GM12878 (cell line): ENCODE results near the gene ZNF511. TPM values are rescaled to one million over a fixed set of nuclear protein-coding genes. Genes with fewer than 3 reads are reported as not detected.

Experiments used
- ATAC-seq: fragments of 200-7000 bp; cut with Tn5 transposase; 3 replicates; pipeline ENCODE4 v1.9.1; 2020; ENCODE audit warnings: mild to moderate bottlenecking, moderate library complexity
- BruUV-seq: library from RNA; stranded (reverse); fragments of 400-500 nt; replicated peaks from 2 replicates; lab custom pipeline; 2021; lab: Mats Ljungman, UMichigan
- CTCF ChIA-PET: fragments of 300-600 bp; sonication (Branson Sonifier 250); formaldehyde crosslinking; extraction: SDS; loops from one replicate; lab custom pipeline; 2021; ENCODE audit warnings: inconsistent platforms; lab: Yijun Ruan, JAX
- POLR2A ChIA-PET: fragments of 350-600 bp; formaldehyde crosslinking; extraction: SDS; loops from one replicate; lab custom pipeline; 2021; ENCODE audit warnings: inconsistent platforms; lab: Charles Lee
- RAD21 ChIA-PET: fragments of 300-600 bp; sonication (Branson Sonifier 250); formaldehyde crosslinking; loops from one replicate; lab custom pipeline; 2023; ENCODE audit warnings: antibody characterized with exemption; ENCODE audit not compliant: unreplicated experiment; lab: Charles Lee
- SMC1A ChIA-PET: fragments of 300-600 bp; sonication (Branson Sonifier 250); formaldehyde crosslinking; loops from one replicate; lab custom pipeline; 2023; ENCODE audit not compliant: unreplicated experiment, uncharacterized antibody; lab: Charles Lee
- DNase-seq: peaks from one replicate; pipeline ENCODE4 v3.0.0-alpha.2; 2011; ENCODE audit warnings: low read depth, low spot score
- FAIRE-seq: peaks from 3 replicates; lab custom pipeline; 2011; peaks lifted over from hg19 to GRCh38; lab: Jason Lieb, UNC
- H2AFZ ChIP-seq: 2 replicates; pipeline ENCODE4 v1.6.0; 2011; ENCODE audit warnings: low read depth, low read length, control low read depth; ENCODE audit not compliant: control insufficient read depth
- H3K27ac ChIP-seq: 2 replicates; pipeline ENCODE4 v1.5.1; 2011; ENCODE audit warnings: control low read depth; ENCODE audit not compliant: control insufficient read depth, insufficient read depth
- H3K27me3 ChIP-seq, 2 experiments: replicated peaks in 1 of 2; 2 replicates each; pipeline versions ENCODE4 v1.6.0 to v1.6.1; 2011; ENCODE audit warnings: low read length in 1 of 2; ENCODE audit not compliant: control insufficient read depth in 2 of 2, insufficient read depth in 2 of 2
- H3K36me3 ChIP-seq, 2 experiments: 2 replicates each; pipeline ENCODE4 v1.5.1; 2011; ENCODE audit warnings: low read length in 1 of 2; ENCODE audit not compliant: control insufficient read depth in 2 of 2, insufficient read depth in 2 of 2
- H3K4me1 ChIP-seq: 2 replicates; pipeline ENCODE4 v1.6.1; 2011; ENCODE audit warnings: mild to moderate bottlenecking, low read length, moderate library complexity, mixed read lengths; ENCODE audit not compliant: control insufficient read depth, insufficient read depth
- H3K4me2 ChIP-seq: 2 replicates; pipeline ENCODE4 v1.6.0; 2011; ENCODE audit warnings: control low read depth; ENCODE audit not compliant: control insufficient read depth, insufficient read depth
- H3K4me3 ChIP-seq: fragments of 200-600 bp; sonication (generic); 2 replicates; pipeline ENCODE4 v1.5.1; 2016
- H3K79me2 ChIP-seq: 2 replicates; pipeline ENCODE4 v1.6.0; 2011; ENCODE audit warnings: low read length; ENCODE audit not compliant: control insufficient read depth, insufficient read depth
- H3K9ac ChIP-seq: 2 replicates; pipeline ENCODE4 v1.8.0; 2011; ENCODE audit warnings: low read length, control low read depth, mixed read lengths; ENCODE audit not compliant: control insufficient read depth, insufficient read depth
- H3K9me3 ChIP-seq: replicated peaks from 3 replicates; pipeline ENCODE4 v1.5.1; 2011; ENCODE audit warnings: mild to moderate bottlenecking, low read length; ENCODE audit not compliant: control insufficient read depth, insufficient read depth
- H4K20me1 ChIP-seq: 2 replicates; pipeline ENCODE4 v1.6.0; 2011; ENCODE audit not compliant: control insufficient read depth, insufficient read depth
- CEBPB ChIP-seq, 2 experiments: fragments of 150-350 bp in 1 of 2; IDR thresholded peaks; 2 replicates each; pipeline ENCODE4 v1.6.1; 2012 to 2014; ENCODE audit warnings: low read depth in 2 of 2, low read length in 2 of 2, borderline replicate concordance in 1 of 2, inconsistent platforms in 1 of 2
- JUND ChIP-seq: IDR thresholded peaks from 2 replicates; pipeline ENCODE4 v1.6.1; 2012; ENCODE audit warnings: low read depth, mild to moderate bottlenecking, low read length, improper control_type of control experiment, moderate library complexity
- MTA2 ChIP-seq: fragments of 450-650 bp; IDR thresholded peaks from 2 replicates; pipeline ENCODE4 v1.6.1; 2016; ENCODE audit warnings: low read depth, mild to moderate bottlenecking, moderate library complexity
- NBN ChIP-seq: fragments of 450-650 bp; IDR thresholded peaks from 2 replicates; pipeline ENCODE4 v1.6.1; 2016
- NR2C1 ChIP-seq: fragments of 450-650 bp; IDR thresholded peaks from 2 replicates; pipeline ENCODE4 v1.6.1; 2017; ENCODE audit warnings: antibody characterized with exemption, mild to moderate bottlenecking, moderate library complexity
- PAX5 ChIP-seq: IDR thresholded peaks from 2 replicates; pipeline ENCODE4 v1.6.1; 2011; ENCODE audit warnings: low read depth, low read length, borderline replicate concordance
- PAX8 ChIP-seq: fragments of 450-650 bp; IDR thresholded peaks from 2 replicates; pipeline ENCODE4 v1.6.1; 2017; ENCODE audit warnings: mild to moderate bottlenecking, moderate library complexity
- RELA ChIP-seq: fragments of 450-650 bp; IDR thresholded peaks from 2 replicates; pipeline ENCODE4 v1.8.0; 2014; ENCODE audit warnings: borderline replicate concordance; ENCODE audit not compliant: partially characterized antibody
- SMAD5 ChIP-seq: IDR thresholded peaks from 2 replicates; pipeline ENCODE4 v1.6.1; 2016; ENCODE audit warnings: antibody characterized with exemption, low read depth
- SREBF1 ChIP-seq: IDR thresholded peaks from 2 replicates; pipeline ENCODE4 v1.6.1; 2012; ENCODE audit warnings: mild to moderate bottlenecking, low read length
- SRF ChIP-seq, 2 experiments: IDR thresholded peaks; 2 replicates each; pipeline ENCODE4 v1.6.1; 2011; ENCODE audit warnings: low read depth in 2 of 2, low read length in 2 of 2, mild to moderate bottlenecking in 1 of 2, moderate library complexity in 1 of 2
- TARDBP ChIP-seq: IDR thresholded peaks from 2 replicates; pipeline ENCODE4 v1.6.1; 2016; ENCODE audit warnings: borderline replicate concordance
- ZBTB11 ChIP-seq: fragments of 450-650 bp; formaldehyde crosslinking; IDR thresholded peaks from 2 replicates; pipeline ENCODE4 v1.5.0; 2022; ENCODE audit warnings: mild to moderate bottlenecking, missing genetic modification characterization
- WGBS: methylation state at CpG from one replicate; pipeline ENCODE4 v1.1.6; 2016; ENCODE audit warnings: low lambda C conversion rate; ENCODE audit not compliant: insufficient replicate concordance, insufficient coverage; ENCODE audit errors: missing lambda C conversion rate; 5-methylcytosine and 5-hydroxymethylcytosine counted together
- in situ Hi-C: fragments of 300-500 bp; cut with MboI; formaldehyde crosslinking; loops from 9 replicates; pipeline ENCODE4 v1.14.3; 2018; ENCODE audit warnings: mixed read lengths
- intact Hi-C: fragments of 100-400 bp; cut with micrococcal nuclease; formaldehyde crosslinking; loops from one replicate; pipeline ENCODE4 v1.14.2; 2022; ENCODE audit not compliant: unreplicated experiment
- polyA plus RNA-seq, 11 experiments: library from polyadenylated mRNA; depleted of rRNA in 4 of 11; unstranded in 6 of 11; stranded (reverse) in 5 of 11; fragments of >200 nt; fragmentation: Nextera tagmentation in 4 of 11; fragmentation: Illumina TruSeq in 1 of 11; extraction: Ambion mirVana in 4 of 11; extraction: Trizol in 1 of 11; gene quantifications; 1 replicate in 1 of 11; 2 replicates in 10 of 11; pipeline versions ENCODE4 v1.2.1 to v1.2.3, GENCODE V29; 2011 to 2016; ENCODE audit warnings: inconsistent platforms in 2 of 11, missing spikeins in 2 of 11, low read depth in 1 of 11
- total RNA-seq, 4 experiments: library from RNA; depleted of rRNA in 3 of 4; stranded (reverse); fragments of >200 nt in 3 of 4; fragmentation: Illumina TruSeq in 1 of 4; extraction: Trizol in 1 of 4; gene quantifications; 2 replicates each; pipeline versions ENCODE4 v1.2.1 to v1.2.3, GENCODE V29; 2013 to 2021
- TF ChIP-seq, protein P1 (sequence below): IDR thresholded peaks from 2 replicates; pipeline ENCODE4 v1.6.1; 2011; ENCODE audit warnings: low read depth, low read length, improper control_type of control experiment, borderline replicate concordance

ZNF511 gene
- total and polyA plus RNA-seq, 10 of the 15 experiments (the other 5 are each of a cell fraction or from before 2014, with no cell fraction given): 0.58 to 110 (median 32.0) TPM

DNA sequence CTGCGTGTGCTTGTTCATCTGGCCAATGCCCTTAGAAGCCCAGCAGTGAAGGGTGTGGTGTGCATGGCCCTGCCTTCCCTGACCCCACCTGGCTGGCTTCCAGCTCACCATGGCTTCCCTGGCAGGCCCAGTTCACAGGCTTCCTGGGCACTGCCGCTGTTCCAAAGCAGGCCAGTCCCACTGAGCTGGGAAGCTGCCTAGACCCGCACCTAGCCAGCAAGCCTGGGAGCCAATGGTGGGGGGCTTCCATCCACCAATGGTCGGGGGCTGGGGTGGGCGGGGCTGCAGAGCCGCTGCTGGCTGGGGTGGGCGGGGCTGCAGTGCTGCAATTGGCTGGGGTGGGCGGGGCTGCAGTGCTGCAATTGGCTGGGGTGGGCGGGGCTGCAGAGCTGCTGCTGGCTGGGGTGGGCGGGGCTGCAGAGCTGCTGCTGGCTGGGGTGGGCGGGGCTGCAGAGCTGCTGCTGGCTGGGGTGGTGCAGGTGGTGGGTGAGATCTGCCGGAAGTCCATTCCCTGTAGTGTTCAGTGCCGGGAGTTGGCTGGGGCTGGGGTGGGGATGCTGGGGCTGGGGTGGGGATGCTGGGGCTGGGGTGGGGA, 15.6 kb downstream of the ZNF511 start:
- no TSS peak for BruUV-seq
- H4K20me1 ChIP-seq: no peaks in the 10 kb centered on the region
- in situ Hi-C loops: no loop called here
- no peaks in the 10 kb centered on the region; the same call in 2 of the 3 replicates for H3K9me3 ChIP-seq
- TF ChIP-seq TARDBP: no peak
- no peak for TF ChIP-seq JUND
- no peak for TF ChIP-seq MTA2
- TF ChIP-seq NR2C1: no peak
- FAIRE-seq (no peak), DNase-seq (no peak), ATAC-seq (peak; percentile 81)
- peaks cover 4 to 5% of the 10 kb centered on the region in 2 experiments for H3K27me3 ChIP-seq
- H3K4me1 ChIP-seq: no peaks in the 10 kb centered on the region
- WGBS: 35% methylated on average over 10 of the region's 13 CpGs
- H3K36me3 ChIP-seq: no peaks in the 10 kb centered on the region
- RAD21 ChIA-PET: interaction anchor here (0.6 kb wide), 1 partner anchor 69 kb away, joined by 3 read pairs; no protein-coding TSS in a partner anchor
- no peak overlapping the region for H3K27ac ChIP-seq
- H3K4me2 ChIP-seq: no peak overlapping the region
- H2AFZ ChIP-seq: no peak overlapping the region
- POLR2A ChIA-PET: no interaction called here
- H3K79me2 ChIP-seq: no peaks in the 10 kb centered on the region
- intact Hi-C loops: no loop called here
- SMC1A ChIA-PET: no interaction called here
- no peak overlapping the region for H3K9ac ChIP-seq
- no peak overlapping the region for H3K4me3 ChIP-seq
- CTCF ChIA-PET: interaction anchor here (1.9 kb wide), 1 partner anchor 9 kb away, joined by 4 read pairs; no protein-coding TSS in a partner anchor

DNA sequence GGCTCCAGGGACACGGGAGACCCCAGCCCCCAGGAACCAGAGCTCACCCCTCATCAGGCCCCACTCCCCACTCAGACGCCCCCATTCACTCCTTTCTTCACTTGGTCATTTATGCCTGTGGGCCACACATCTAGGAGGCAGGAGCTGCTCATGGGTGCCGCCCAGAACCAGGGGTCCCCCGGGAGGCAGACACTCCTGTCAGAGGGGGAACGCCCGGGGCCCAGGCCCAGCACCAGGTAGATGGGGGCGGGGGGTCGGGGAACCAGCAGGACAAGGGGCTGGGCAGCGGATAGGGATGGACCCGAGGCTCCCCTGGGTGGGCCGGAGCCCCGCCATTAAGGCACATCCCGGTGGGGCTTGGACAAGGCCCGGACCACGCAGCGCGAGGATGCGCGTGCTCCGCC, 16.1 kb downstream of the ZNF511 start:
- Histone ChIP-seq H3K9me3 (no peaks in the 10 kb centered on the region; the same call in 2 of the 3 replicates), H3K36me3 (no peaks in the 10 kb centered on the region), H2AFZ (no peak overlapping the region), H3K4me3 (no peak overlapping the region), H3K4me2 (no peak overlapping the region), H3K27ac (no peak overlapping the region), H3K4me1 (no peaks in the 10 kb centered on the region), H3K79me2 (no peaks in the 10 kb centered on the region), H3K27me3 (peaks cover 4 to 5% of the 10 kb centered on the region in 2 experiments), H3K9ac (no peak overlapping the region), H4K20me1 (no peaks in the 10 kb centered on the region)
- no peak for DNase-seq
- WGBS: 49% methylated on average over 15 of the region's 20 CpGs
- RAD21 ChIA-PET: no interaction called here
- FAIRE-seq: no peak
- BruUV-seq: no TSS peak
- SMC1A ChIA-PET: no interaction called here
- in situ Hi-C loops: loop anchor here (5.0 kb wide), 1 partner anchor 172 kb away; no protein-coding TSS in a partner anchor
- no peak for ATAC-seq
- POLR2A ChIA-PET: no interaction called here
- intact Hi-C loops: loop anchor here (5.0 kb wide), 1 partner anchor 67 kb away; the partner anchor contains the start of gene MTG1
- CTCF ChIA-PET: interaction anchor here (1.9 kb wide), 1 partner anchor 9 kb away, joined by 4 read pairs; no protein-coding TSS in a partner anchor
- TF ChIP-seq PAX8 (no peak), SREBF1 (no peak), NBN (no peak), SRF (IDR thresholded peaks at IDR 0.05; ENCODE audit: low read depth in 2 of 2, low read length in 2 of 2) (no peak), CEBPB (IDR thresholded peaks at IDR 0.05; ENCODE audit: borderline replicate concordance in 1 of 2, low read depth in 2 of 2, low read length in 2 of 2) (no peak), PAX5 (no peak), RELA (no peak), ZBTB11 (CRISPR knock-in tag) (no peak), SMAD5 (no peak)
- TF ChIP-seq, protein P1, sequence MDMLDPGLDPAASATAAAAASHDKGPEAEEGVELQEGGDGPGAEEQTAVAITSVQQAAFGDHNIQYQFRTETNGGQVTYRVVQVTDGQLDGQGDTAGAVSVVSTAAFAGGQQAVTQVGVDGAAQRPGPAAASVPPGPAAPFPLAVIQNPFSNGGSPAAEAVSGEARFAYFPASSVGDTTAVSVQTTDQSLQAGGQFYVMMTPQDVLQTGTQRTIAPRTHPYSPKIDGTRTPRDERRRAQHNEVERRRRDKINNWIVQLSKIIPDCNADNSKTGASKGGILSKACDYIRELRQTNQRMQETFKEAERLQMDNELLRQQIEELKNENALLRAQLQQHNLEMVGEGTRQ: no peak
